ENCODE data around the gene PDE6B. TPM values are rescaled to one million over a fixed set of nuclear protein-coding genes. Genes with fewer than 3 reads are reported as not detected.

PDE6B gene
- total RNA-seq, 1 donor from 2014 or later: 12.2 TPM

GRCh38 chr4:680928-681645 is 55.7 kb downstream of the PDE6B start:
- Mint-ChIP-seq H3K27ac (no peak overlapping the region), H3K4me1 (ENCODE audit: unreplicated experiment) (no peaks in the 10 kb centered on the region), H3K36me3 (no peaks in the 10 kb centered on the region), H3K9me3 (no peaks in the 10 kb centered on the region), H3K4me3 (peak overlapping the region; percentile 64), H3K27me3 (no peaks in the 10 kb centered on the region)
- TF ChIP-seq CTCF (conservative IDR thresholded peaks at IDR 0.05): no peak
- peak; percentile 74 for DNase-seq (ENCODE audit: extremely low spot score, unreplicated experiment)

GRCh38 chr4:681736-682451 is 56.5 kb downstream of the PDE6B start:
- Mint-ChIP-seq H3K4me1 (ENCODE audit: unreplicated experiment) (no peaks in the 10 kb centered on the region), H3K9me3 (no peaks in the 10 kb centered on the region), H3K4me3 (peak overlapping the region; percentile 47), H3K27ac (no peak overlapping the region), H3K27me3 (no peaks in the 10 kb centered on the region), H3K36me3 (no peaks in the 10 kb centered on the region)
- TF ChIP-seq CTCF (conservative IDR thresholded peaks at IDR 0.05): no peak
- DNase-seq (ENCODE audit: extremely low spot score, unreplicated experiment): peak; percentile 72

- TF ChIP-seq CTCF (conservative IDR thresholded peaks at IDR 0.05): no peak
- Mint-ChIP-seq H3K27me3 (no peaks in the 10 kb centered on the region), H3K4me3 (peak overlapping the region; percentile 41), H3K27ac (no peak overlapping the region), H3K36me3 (no peaks in the 10 kb centered on the region), H3K4me1 (ENCODE audit: unreplicated experiment) (peaks cover 1% of the 10 kb centered on the region), H3K9me3 (no peaks in the 10 kb centered on the region)
- no peak for DNase-seq (ENCODE audit: extremely low spot score, unreplicated experiment)
Observed at GRCh38 chr4:682490-683172, 57.3 kb downstream of the PDE6B start.

GRCh38 chr4:683247-683897 is 58.0 kb downstream of the PDE6B start:
- TF ChIP-seq CTCF (conservative IDR thresholded peaks at IDR 0.05): no peak
- peak overlapping the region; percentile 16 for H3K27ac Mint-ChIP-seq
- no peaks in the 10 kb centered on the region for H3K36me3 Mint-ChIP-seq
- no peak overlapping the region for H3K4me3 Mint-ChIP-seq
- H3K9me3 Mint-ChIP-seq: no peaks in the 10 kb centered on the region
- no peak for DNase-seq (ENCODE audit: extremely low spot score, unreplicated experiment)
- peaks cover 3% of the 10 kb centered on the region for H3K4me1 Mint-ChIP-seq (ENCODE audit: unreplicated experiment)
- no peaks in the 10 kb centered on the region for H3K27me3 Mint-ChIP-seq

- H3K4me1 Mint-ChIP-seq (ENCODE audit: unreplicated experiment): peaks cover 3% of the 10 kb centered on the region
- peak; percentile 75 for TF ChIP-seq CTCF (conservative IDR thresholded peaks at IDR 0.05)
- no peak overlapping the region for H3K4me3 Mint-ChIP-seq
- no peaks in the 10 kb centered on the region for H3K27me3 Mint-ChIP-seq
- peak overlapping the region; percentile 16 for H3K27ac Mint-ChIP-seq
- H3K36me3 Mint-ChIP-seq: no peaks in the 10 kb centered on the region
- DNase-seq (ENCODE audit: extremely low spot score, unreplicated experiment): peak; percentile 70
- no peaks in the 10 kb centered on the region for H3K9me3 Mint-ChIP-seq
Observed at GRCh38 chr4:683982-684622, 58.7 kb downstream of the PDE6B start.

All from type B pancreatic cell (in vitro differentiated cells).